HUDEP-2 (cell line): Measurements from ENCODE around the gene ZNF432.

Experiments used
- DNase-seq, 76 experiments: peaks; one replicate each; lab custom pipeline; 2025; ENCODE audit not compliant: unreplicated experiment in 76 of 76; lab: John Stamatoyannopoulos, UW

ZNF432 gene

DNA sequence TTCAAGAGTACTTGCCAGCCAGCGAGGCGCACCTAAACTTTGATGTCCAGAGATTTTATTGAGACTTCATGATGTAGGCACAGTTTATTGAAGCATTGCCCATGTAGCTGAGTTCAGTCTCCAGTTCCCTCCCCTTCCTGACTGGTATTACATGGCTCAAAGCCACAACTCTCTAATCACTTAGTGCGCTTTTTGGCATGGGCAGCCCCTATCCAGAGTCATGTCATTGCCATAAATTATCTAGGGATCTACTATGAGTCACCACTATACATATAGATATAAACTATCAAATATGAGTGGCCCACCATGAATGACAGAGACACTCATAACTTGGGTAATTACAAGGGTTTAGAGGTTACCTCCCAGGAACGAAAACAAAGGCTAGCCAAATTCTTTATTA, 28.1 kb downstream of the ZNF432 start:
- DNase-seq = no peak

DNA sequence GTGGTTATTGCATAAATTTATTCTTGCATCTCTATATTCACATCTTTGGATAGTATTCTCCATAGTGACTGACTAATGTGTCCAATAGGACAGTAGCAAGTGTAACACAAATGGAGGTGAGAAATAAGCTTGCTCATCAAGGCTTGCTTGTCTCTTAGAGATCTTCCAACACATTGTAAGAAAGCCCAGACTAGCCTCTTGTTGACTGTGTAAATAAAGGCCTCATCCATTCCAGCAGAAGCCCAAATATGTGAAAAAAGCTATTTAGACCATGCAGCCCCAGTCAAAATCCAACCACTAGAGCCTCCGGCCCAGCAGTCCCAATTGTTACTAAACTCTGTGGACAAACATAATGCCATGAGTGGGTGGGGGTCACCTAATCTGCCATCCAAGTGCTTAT, 38.0 kb downstream of the ZNF432 start:
- DNase-seq = no peak

DNA sequence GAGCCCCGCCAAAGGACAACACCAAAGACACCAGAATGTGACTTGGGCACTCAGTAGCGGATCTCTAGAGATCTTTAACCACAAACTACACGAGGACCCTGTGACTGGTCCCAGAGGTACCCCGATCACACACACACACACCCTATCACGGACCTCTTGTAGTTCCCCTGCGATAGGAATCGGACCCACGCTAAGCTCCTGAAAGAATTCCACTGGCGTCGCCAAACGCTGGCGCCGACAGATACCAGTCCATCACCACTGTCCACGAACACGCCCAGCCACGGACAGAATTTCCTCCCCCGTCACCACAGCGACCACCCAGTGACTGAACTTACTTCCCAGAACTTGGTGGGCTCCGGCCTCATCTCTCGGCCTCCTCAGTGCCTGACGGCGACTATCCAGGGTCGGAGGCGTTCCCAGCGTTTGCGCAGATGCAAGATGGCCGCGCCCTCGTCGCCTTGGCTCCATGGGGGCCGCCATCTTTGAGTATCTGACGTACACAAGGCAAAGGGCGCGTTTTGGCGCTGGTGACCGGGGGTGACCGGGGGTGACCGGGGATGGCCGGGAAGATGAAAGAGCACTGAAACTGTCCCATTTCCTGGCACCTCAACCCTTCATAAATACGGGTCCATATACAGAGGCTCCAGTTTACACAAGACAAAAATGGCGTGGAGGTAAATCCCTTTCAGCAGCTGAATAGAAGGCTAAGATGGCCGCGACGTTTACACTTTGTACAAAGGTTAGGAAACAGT, 40.7 kb downstream of the ZNF432 start, which contains the start of gene ZNF615:
Gene ZNF615 (minus strand): TSS at position 406 of the 752 bp plus-strand sequence. CDS start 4,500 bp downstream, outside the sequence.
- DNase-seq = peak in 64 of 76 experiments; percentile 9 to 89 (median 71)

DNA sequence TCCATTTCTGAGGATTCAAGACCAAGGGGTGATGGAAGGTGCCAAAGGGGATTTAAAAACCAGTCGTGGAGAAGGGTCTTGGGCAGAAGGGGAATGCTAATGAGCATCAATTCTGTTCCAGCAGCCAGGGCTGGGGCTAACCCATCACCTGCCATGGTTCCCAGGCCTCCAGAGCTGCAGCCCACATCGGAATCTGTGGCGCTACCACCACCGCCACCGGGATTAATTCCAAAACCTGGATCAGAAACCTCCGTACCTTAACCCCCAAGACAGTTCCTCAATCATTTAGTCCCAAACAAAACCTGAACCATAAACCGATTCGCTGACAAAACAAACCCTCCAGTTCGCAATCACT, 41.2 kb downstream of the ZNF432 start:
- DNase-seq = no peak

DNA sequence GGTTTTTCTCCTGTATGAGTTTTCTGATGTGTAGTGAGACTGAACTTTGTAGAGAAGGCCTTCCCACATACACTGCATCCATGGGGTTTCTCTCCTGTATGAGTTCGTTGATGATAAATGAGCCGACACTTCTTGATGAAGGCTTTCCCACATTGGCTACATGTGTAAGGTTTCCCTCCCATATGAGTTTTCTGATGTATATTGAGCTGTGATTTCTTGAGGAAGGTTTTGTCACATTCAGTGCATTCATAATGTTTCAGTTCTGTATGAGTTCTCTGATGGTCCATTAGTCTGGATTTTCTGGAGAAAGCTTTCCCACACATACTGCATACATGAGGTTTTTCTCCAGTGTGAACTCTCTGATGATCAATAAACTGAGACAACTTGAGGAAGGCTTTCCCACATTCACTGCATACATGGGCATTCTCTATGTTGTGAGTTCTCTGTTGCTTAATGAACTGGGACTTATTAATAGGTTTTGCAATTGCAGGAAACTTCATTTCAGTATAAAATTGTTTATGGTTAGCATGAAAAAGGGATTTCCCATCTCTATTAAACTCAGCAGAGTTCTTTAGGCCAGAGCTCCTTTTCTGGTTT, 54.5 kb downstream of the ZNF432 start:
- DNase-seq = no peak

DNA sequence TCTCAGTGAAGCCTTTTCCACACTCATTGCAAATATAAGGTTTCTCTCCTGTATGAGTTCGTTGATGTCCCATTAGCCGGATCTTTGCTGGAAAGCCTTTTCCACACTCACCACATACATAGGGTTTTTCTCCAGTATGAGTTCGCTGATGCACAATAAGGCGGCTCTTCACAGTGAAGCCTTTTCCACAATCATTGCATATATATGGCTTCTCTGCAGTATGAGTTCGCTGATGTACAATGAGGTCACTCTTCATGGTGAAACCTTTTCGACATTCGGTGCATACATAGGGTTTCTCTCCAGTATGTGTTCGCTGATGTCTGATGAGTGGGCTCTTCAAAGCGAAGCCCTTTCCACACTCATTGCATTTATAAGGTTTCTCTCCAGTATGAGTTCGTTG, 55.2 kb downstream of the ZNF432 start:
- DNase-seq = no peak

DNA sequence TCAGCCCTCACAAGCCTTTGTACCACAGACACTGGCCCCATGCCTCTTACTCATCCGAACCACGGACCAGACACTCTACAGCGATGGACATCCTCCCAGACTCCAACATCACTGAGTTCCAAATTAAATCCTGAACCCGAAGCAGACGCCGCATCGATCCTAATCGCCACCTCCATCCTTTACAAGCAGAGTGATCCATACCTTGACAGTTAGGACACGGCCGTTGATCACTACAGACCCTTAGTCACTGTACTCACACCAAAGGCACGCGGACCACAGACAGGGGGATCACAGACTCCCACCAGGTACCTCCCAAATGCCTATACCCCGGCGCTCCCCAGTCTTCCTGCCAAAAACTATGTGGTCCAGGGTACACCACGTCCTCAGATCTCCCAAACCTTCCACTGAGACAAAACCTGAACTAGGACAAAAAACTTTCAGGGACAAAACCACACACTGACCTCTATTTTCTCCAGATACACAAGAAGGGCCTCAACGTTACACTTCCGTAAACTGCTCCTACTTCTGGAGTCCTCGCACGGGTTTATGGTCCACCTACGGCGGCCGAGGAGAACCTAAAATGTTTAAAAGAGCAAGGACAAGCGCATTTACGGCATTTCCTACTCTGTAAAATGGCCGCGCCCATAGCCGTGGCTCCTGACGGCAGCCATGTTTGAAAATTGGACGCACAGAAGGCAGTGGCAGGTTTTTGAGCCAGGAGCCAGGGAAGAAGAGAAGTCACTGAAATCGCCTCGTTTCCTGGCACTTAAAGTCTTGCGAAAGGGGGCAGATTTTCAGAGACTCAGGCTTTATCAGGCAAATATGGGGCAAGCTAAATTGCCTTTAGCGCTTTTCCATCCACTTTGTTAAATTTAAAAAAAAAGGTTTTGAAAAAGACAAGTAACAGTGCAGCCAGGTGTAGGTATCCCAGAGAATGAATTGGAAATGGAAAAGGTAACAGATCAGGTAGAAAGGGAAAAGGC, 62.0 kb downstream of the ZNF432 start, which contains the start of gene ZNF350:
Gene ZNF350 (minus strand): TSS at position 532 of the 983 bp plus-strand sequence. CDS start 12,480 bp downstream, outside the sequence.
- peak in 74 of 76 experiments; percentile 20 to 97 (median 88) for DNase-seq

DNA sequence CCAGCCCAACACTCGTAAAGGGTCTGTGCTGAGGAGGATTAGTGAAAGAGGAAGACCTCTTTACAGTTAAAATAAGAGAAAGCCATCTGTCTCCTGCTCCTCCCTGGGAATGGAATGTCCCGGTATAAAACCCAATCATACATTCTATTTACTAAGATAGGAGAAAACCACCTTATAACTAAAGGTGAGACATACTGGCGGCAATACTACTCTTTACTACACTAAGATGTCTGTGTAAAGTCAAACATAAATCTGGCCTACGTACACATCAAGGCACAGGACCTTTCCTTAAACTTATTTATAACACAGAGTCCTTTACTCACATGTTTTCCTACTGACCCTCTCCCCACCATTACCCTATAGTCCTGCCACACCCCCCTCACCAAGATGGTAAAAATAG, 65.3 kb downstream of the ZNF432 start:
- no peak for DNase-seq
